HG02763 (cell line): ENCODE measurements around the gene TNRC6C.
"Not testable (repeated sequence)": the region's sequence is repeated elsewhere in the genome, so short reads cannot be mapped to it uniquely, and the experiment has no call there.

Source experiments
- ATAC-seq: cut with Tn5 transposase; IDR thresholded peaks from one replicate; pipeline ENCODE4 v1.9.1; 2021; ENCODE audit warnings: mild to moderate bottlenecking, moderate library complexity; ENCODE audit not compliant: unreplicated experiment

TNRC6C gene

GRCh38 chr17:77962348-77962747 is 3.8 kb downstream of the TNRC6C start:
- ATAC-seq = no peak

DNA sequence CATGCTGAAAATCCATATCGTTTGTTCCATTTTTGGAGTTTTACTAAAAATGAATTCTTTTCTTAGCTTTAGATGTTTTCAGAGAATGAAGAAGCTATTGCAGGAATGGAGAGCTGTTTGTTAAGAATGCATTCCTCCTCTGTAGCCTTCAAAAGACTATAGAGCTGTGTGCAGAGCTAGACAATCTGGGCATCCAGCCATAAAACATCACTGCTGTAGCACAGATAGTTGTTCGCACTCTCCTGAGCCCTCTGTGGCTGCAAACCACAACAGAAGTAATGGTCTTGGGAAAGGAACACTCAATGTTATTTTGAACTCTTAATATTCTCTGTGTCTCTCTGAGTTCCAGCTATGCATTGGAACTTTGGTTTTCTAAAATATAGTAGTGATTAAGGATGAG is 4.9 kb downstream of the TNRC6C start:
- ATAC-seq = no peak

GRCh38 chr17:77965352-77965751 is 6.8 kb downstream of the TNRC6C start:
- no peak for ATAC-seq

DNA sequence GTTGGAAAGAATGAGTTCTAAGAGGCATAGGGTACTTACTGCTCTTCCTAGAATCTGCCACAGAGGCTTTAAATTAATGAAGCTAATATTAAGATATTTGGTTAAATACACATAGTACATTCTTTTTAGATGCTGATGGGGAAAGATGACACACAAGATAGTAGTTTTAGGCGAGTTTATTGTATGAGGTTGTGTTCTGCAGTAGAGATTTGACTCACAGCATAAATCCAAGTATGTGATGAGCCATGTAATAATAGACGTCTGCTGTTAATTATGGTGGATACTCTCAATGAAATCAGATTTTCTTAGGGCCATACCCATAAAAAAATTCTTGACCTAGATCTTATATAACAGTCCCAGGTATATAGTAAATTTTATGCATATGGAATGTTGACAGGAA is 8.0 kb downstream of the TNRC6C start:
- no peak for ATAC-seq

GRCh38 chr17:77968788-77969187 is 10.3 kb downstream of the TNRC6C start:
- no peak for ATAC-seq

- not testable (repeated sequence) for ATAC-seq
Observed at GRCh38 chr17:77972271-77972670, 13.8 kb downstream of the TNRC6C start.

- no peak for ATAC-seq
Observed at GRCh38 chr17:77973953-77974352, 15.4 kb downstream of the TNRC6C start.

DNA sequence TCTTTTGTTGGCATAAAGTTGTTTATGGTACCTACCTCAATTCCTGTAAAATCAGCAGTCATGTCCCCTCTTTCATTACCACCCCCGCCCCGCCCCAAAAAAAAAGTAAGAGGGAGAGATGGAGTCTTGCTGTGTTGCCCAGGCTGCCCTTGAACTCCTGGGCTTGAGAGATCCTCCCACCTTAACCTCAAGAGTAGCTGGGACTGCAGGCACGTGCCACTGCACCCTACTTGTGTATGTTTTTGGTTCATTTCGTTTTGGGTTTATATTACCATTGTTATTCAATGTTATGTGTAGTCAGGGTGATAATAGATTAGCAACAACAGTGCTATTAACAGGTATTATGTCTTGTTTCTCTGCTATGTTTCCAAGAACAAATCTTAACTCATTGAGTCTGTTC is 15.9 kb downstream of the TNRC6C start:
- no peak for ATAC-seq

DNA sequence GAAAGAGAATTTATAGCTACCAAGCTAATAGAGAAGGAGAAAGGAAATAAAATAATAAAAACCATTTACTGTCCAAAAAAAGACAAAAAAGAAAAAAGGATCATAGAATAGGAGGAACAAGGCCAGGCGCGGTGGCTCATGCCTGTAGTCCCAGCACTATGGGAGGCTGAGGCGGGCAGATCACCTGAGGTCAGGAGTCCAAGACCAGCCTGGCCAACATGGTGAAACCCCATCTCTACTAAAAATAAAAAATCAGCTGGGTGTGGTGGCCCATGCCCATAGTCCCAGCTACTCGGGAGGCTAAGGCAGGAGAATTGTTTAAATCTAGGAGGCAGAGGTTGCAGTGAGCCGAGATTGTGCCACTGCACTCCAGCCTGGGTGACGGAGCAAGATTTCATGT is 23.9 kb downstream of the TNRC6C start:
- ATAC-seq = not testable (repeated sequence)

- ATAC-seq = no peak
Observed at GRCh38 chr17:77990301-77990700, 31.8 kb downstream of the TNRC6C start.

DNA sequence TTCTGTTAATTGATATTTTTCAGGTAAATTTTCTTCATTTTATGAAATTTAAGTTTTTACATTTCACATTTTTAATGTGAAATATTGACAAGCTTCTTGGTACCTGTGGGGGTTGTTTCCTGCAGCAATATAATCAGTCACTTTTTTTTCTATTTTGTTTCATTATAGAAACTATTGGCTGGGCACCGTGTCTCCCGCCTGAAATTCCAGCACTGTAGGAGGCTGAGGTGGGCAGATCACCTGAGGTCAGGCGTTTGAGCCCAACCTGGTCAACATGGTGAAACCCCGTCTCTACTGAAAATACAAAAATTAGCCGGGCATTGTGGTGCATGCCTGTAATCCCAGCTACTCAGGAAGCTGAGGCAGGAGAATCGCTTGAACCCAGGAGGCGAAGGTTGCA is 35.2 kb downstream of the TNRC6C start:
- ATAC-seq = not testable (repeated sequence)

- ATAC-seq = no peak
Observed at GRCh38 chr17:77995146-77995852, 36.8 kb downstream of the TNRC6C start.

DNA sequence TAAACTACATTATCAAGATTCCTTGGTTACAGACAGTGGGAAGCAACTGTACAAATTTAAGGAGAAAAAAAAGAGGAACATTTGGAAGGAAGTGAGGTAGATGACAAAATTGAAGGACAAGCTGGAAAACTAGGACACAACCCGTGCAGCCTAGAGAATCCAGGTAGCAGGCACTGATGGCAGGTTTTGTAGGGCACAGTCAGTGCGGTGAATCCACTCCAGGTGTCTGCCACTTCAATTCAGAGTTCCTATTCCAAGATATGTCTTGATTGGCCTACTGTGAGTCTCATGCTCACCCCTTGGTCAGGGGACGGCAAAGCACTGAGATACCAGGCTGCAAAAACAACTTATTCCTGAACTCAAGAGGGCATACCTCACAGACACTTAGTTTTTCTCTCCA is 37.8 kb downstream of the TNRC6C start:
- ATAC-seq = no peak

- no peak for ATAC-seq
Observed at GRCh38 chr17:77999413-78000173, 41.1 kb downstream of the TNRC6C start.

GRCh38 chr17:78000341-78000740 is 41.8 kb downstream of the TNRC6C start:
- no peak for ATAC-seq

- ATAC-seq = no peak
Observed at GRCh38 chr17:78001182-78001581, 42.7 kb downstream of the TNRC6C start.

- no peak for ATAC-seq
Observed at GRCh38 chr17:78001612-78002011, 43.1 kb downstream of the TNRC6C start.

GRCh38 chr17:78002166-78002565 is 43.7 kb downstream of the TNRC6C start:
- ATAC-seq = no peak

DNA sequence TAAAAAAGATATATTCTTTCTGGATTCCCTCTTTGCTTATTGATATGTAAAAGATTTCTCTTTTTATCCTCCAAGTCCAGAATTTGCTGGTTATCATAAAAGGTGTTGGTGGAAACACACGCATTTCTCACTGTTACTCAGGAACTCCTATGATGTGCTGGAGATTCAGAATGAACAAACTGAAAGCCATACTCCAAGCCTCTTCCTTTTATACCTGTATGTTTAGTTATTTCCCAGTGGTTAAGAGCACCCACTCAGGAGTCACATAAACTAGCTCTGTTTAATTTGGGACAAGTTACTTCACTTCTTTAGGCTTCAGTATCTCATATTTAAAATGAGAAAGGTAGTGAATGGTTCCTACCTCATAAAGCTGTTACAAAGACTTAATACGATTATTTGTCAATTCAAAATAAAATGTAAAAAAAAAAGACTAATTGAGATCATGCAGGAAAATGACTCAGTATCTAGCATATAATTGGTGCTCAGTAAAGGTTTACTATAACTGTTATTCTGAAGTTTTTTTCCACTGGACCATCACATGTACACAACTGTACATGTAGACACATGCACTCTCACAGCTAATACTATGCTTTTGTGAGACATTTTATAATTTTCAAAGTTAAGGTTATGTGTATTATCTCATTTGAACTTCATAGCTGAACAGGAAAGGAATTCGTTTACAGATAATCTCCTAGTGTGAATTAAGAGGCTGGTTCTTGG is 47.1 kb downstream of the TNRC6C start:
- no peak for ATAC-seq

GRCh38 chr17:78006338-78006737 is 47.8 kb downstream of the TNRC6C start:
- ATAC-seq = no peak

DNA sequence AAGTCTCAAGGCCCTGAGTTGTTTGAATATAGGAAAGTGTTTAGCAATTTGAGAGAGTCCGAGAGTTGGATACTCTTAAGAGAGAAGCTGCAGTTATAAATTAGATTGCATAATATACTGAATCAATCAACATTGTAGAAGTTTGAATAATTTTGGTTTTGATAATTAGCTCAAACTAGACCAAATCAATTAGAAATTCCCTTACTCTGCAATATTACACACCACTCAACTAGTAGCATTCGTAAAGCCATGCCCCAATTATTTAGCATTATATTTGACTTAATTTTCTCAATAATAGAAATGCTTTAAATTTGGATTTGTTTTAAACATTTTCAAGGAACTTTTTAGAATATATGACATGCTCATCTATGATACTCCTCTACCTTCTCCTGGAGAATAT is 49.1 kb downstream of the TNRC6C start:
- ATAC-seq = no peak

DNA sequence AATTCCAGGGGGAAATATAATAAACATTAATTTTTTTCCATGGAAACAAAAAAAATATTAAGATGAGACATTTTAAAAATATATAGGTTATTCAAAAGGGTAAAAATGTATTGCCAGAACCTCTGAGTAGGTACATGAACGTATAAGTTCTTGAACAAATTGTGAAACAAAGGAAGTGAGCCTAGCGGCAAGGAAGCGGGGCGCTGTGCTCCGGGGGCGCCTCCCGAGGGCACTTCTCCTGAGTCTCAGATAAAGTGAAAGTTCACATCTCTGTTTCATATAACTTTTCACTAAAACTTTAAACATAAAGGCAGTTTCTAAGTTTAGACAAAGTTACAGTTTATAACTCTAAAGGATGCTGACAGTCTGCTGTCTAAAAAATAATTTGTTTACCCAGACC is 52.3 kb downstream of the TNRC6C start:
- no peak for ATAC-seq
